Fibroblast of lung (primary cell): ENCODE measurements around the gene CSRP1. TPM values are rescaled to one million over a fixed set of nuclear protein-coding genes. Genes with fewer than 3 reads are reported as not detected.

Experiments
- DNase-seq, 2 donors: peaks; one replicate each; pipeline versions ENCODE4 v3.0.0 to v3.0.0-alpha.2; 2010; ENCODE audit warnings: low read depth in 2 of 2
- H2AFZ ChIP-seq: 2 replicates; pipeline ENCODE4 v1.5.1; 2012; ENCODE audit warnings: low read length, control low read depth, inconsistent platforms
- H3K27ac ChIP-seq: 2 replicates; pipeline ENCODE4 v1.5.1; 2011; ENCODE audit warnings: low read length, control low read depth; ENCODE audit not compliant: insufficient read depth
- H3K27me3 ChIP-seq: 2 replicates; pipeline ENCODE4 v1.5.1; 2011; ENCODE audit warnings: mild to moderate bottlenecking, low read length; ENCODE audit not compliant: control insufficient read depth, insufficient read depth
- H3K36me3 ChIP-seq: 2 replicates; pipeline ENCODE4 v1.5.1; 2011; ENCODE audit warnings: low read length; ENCODE audit not compliant: control insufficient read depth, insufficient read depth
- H3K4me1 ChIP-seq: 2 replicates; pipeline ENCODE4 v1.5.1; 2011; ENCODE audit warnings: low read length; ENCODE audit not compliant: control insufficient read depth, insufficient read depth; ENCODE audit errors: extremely low read depth
- H3K4me2 ChIP-seq: 2 replicates; pipeline ENCODE4 v1.5.1; 2011; ENCODE audit warnings: low read length, control low read depth; ENCODE audit not compliant: insufficient read depth; ENCODE audit errors: extremely low read depth
- H3K4me3 ChIP-seq, 4 experiments: fragments of 200-600 bp in 1 of 4; sonication (generic) in 1 of 4; replicated peaks in 1 of 4; 2 replicates each; pipeline ENCODE4 v1.5.1; 2011 to 2016; ENCODE audit warnings: low read length in 4 of 4, low read depth in 3 of 4, mild to moderate bottlenecking in 3 of 4, control low read depth in 2 of 4, inconsistent platforms in 1 of 4, mixed read lengths in 1 of 4; ENCODE audit not compliant: insufficient read depth in 1 of 4; ENCODE audit errors: control extremely low read depth in 1 of 4
- H3K79me2 ChIP-seq: 2 replicates; pipeline ENCODE4 v1.5.1; 2012; ENCODE audit warnings: mild to moderate bottlenecking, low read length, inconsistent platforms; ENCODE audit not compliant: control insufficient read depth, insufficient read depth
- H3K9ac ChIP-seq: 2 replicates; pipeline ENCODE4 v1.5.1; 2011; ENCODE audit warnings: mild to moderate bottlenecking, low read length, control low read depth; ENCODE audit not compliant: insufficient read depth
- H3K9me3 ChIP-seq: 2 replicates; pipeline ENCODE4 v1.5.1; 2012; ENCODE audit warnings: low read depth, low read length; ENCODE audit not compliant: control insufficient read depth, insufficient read depth
- H4K20me1 ChIP-seq: 2 replicates; pipeline ENCODE4 v1.5.1; 2011; ENCODE audit warnings: low read length; ENCODE audit not compliant: control insufficient read depth, insufficient read depth; ENCODE audit errors: extremely low read depth
- CTCF ChIP-seq, 2 donors: IDR thresholded peaks in 1 of 2; conservative IDR thresholded peaks in 1 of 2; 1 replicate in 1 of 2; 2 replicates in 1 of 2; pipeline ENCODE4 v1.5.1; 2011 to 2012; ENCODE audit warnings: low read length in 2 of 2, control low read depth in 1 of 2, inconsistent platforms in 1 of 2, low read depth in 1 of 2, mild to moderate bottlenecking in 1 of 2
- EZH2 ChIP-seq: IDR thresholded peaks from 2 replicates; pipeline ENCODE4 v1.5.1; 2012; ENCODE audit warnings: low read length, control low read depth, mild to moderate bottlenecking; ENCODE audit errors: missing control alignments
- polyA plus RNA-seq, 2 donors: library from polyadenylated mRNA; depleted of rRNA in 1 of 2; stranded (reverse) in 1 of 2; unstranded in 1 of 2; fragments of >200 nt; gene quantifications; 2 replicates each; pipeline ENCODE4 v1.2.1, GENCODE V29; 2011 to 2012; ENCODE audit warnings: missing spikeins in 1 of 2
- total RNA-seq: library from RNA; depleted of rRNA; stranded (reverse); fragments of >200 nt; gene quantifications from 2 replicates; pipeline ENCODE4 v1.2.1, GENCODE V29; 2014

The CSRP1 gene
- total and polyA plus RNA-seq, 2 donors (not counting 1 experiment from before 2014, with no cell fraction given), result 195 to 1,081 TPM

- no peak overlapping the region for H3K27ac ChIP-seq
- no peak overlapping the region for H3K4me3 ChIP-seq
- H3K36me3 ChIP-seq, result no peaks in the 10 kb centered on the region
- H3K4me1 ChIP-seq, result peaks cover 24% of the 10 kb centered on the region
- no peak for TF ChIP-seq CTCF (conservative IDR thresholded peaks at IDR 0.05 in 1 of 2, IDR thresholded peaks at IDR 0.05 in 1 of 2; ENCODE audit: low read depth in 1 of 2, low read length in 2 of 2)
- no peaks in the 10 kb centered on the region for H4K20me1 ChIP-seq
- H3K27me3 ChIP-seq, result no peaks in the 10 kb centered on the region
- peaks cover 57% of the 10 kb centered on the region for H3K79me2 ChIP-seq
- H3K9me3 ChIP-seq, result no peaks in the 10 kb centered on the region
- DNase-seq, result peak in 1 of 2 donors; percentile 35
- peak overlapping the region; percentile 27 for H3K4me2 ChIP-seq
- no peak overlapping the region for H2AFZ ChIP-seq
- H3K9ac ChIP-seq, result no peak overlapping the region
These were observed 47.3 kb upstream of the CSRP1 start for GRCh38 chr1:201554190-201554600.

GRCh38 chr1:201553496-201554189 lies 46.7 kb upstream of the CSRP1 start:
- no peak overlapping the region for H3K4me3 ChIP-seq
- H3K27ac ChIP-seq, result peak overlapping the region; percentile 30
- no peaks in the 10 kb centered on the region for H4K20me1 ChIP-seq
- H3K79me2 ChIP-seq, result peaks cover 53% of the 10 kb centered on the region
- peaks cover 24% of the 10 kb centered on the region for H3K4me1 ChIP-seq
- H3K27me3 ChIP-seq, result no peaks in the 10 kb centered on the region
- TF ChIP-seq EZH2, result no peak
- no peak for TF ChIP-seq CTCF (conservative IDR thresholded peaks at IDR 0.05 in 1 of 2, IDR thresholded peaks at IDR 0.05 in 1 of 2; ENCODE audit: low read depth in 1 of 2, low read length in 2 of 2)
- H3K9ac ChIP-seq, result no peak overlapping the region
- DNase-seq, result peak; percentile 66 to 69
- H3K4me2 ChIP-seq, result peak overlapping the region; percentile 27
- H2AFZ ChIP-seq, result no peak overlapping the region
- no peaks in the 10 kb centered on the region for H3K9me3 ChIP-seq
- no peaks in the 10 kb centered on the region for H3K36me3 ChIP-seq

GRCh38 chr1:201552941-201553351 lies 46.0 kb upstream of the CSRP1 start:
- peak overlapping the region; percentile 30 for H3K27ac ChIP-seq
- no peak for TF ChIP-seq EZH2
- TF ChIP-seq CTCF (conservative IDR thresholded peaks at IDR 0.05 in 1 of 2, IDR thresholded peaks at IDR 0.05 in 1 of 2; ENCODE audit: low read depth in 1 of 2, low read length in 2 of 2), result no peak
- H3K9ac ChIP-seq, result no peak overlapping the region
- no peaks in the 10 kb centered on the region for H4K20me1 ChIP-seq
- H2AFZ ChIP-seq, result no peak overlapping the region
- H3K4me2 ChIP-seq, result no peak overlapping the region
- peak in 1 of 2 donors; percentile 86 for DNase-seq
- no peaks in the 10 kb centered on the region for H3K27me3 ChIP-seq
- H3K4me1 ChIP-seq, result peaks cover 24% of the 10 kb centered on the region
- peaks cover 54% of the 10 kb centered on the region for H3K79me2 ChIP-seq
- no peaks in the 10 kb centered on the region for H3K9me3 ChIP-seq
- no peaks in the 10 kb centered on the region for H3K36me3 ChIP-seq
- no peak overlapping the region for H3K4me3 ChIP-seq
